ENCODE data around the gene AIF1.

Gene AIF1

DNA sequence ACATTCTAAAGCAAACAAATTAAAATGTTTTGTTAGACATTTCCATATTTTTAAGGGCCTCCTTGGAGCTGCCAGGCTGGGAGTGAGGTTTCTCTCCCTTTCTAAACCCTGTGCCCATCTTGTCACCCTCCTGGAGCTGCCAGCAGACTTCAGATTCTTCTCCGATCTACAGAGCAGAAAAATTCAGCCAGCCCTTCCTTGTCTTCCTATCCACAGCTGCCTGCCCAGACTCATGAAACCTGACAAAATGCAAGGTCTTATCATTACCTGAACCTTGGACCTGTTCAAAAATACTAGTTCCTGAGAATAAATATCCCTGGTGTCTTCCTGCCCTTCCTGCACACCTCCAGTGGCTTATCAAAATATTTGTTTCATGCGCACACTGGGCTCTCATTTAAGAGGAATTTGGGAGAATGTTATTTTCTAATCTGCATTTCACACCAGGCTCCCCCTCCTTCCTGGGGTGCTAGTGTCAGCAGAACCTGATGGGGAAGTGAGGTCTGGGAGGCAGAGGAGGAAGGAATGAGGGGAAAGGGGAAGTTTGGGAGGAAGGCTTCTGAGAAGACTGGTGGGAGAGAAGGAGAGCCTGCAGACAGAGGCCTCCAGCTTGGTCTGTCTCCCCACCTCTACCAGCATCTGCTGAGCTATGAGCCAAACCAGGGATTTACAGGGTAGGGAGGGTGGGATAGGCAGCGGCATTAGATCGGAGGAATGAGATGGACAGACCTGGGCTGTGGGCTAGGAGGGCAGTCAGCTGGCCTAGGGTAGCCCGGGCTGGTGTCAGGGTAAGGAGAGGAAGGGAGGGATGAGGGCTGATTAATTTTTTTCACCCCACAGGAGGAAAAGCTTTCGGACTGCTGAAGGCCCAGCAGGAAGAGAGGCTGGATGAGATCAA lies at the start of gene AIF1:
Gene AIF1, plus strand, starts transcription at position 551 of the 895 bp plus-strand sequence. Its CDS starts 96 bp downstream, at position 647.
- peak; percentile 60 for DNase-seq

- DNase-seq, result no peak
Observed at GRCh38 chr6:31567531-31568370, 47.3 kb upstream of the AIF1 start.

DNA sequence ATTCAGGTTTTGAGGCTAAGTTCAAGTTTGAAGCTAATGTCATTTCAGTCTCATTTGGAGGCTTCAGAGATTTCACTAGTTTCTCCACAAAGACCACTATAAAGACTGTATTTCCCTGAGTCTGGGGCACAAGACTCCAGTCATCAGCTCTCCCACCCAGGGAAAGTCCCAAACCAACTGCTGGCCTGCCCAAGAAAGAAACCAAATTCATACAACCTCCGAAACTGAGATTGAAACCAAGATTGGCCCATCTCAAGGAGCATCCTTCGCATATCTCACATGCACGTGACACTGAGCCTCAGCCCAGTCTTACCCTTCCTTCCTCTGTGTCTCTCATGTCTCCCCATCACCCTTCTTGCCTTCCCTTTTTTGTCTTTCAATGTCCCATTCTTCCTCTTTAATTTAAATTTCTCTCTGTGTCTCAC lies 46.5 kb upstream of the AIF1 start:
- no peak for DNase-seq

- DNase-seq, result no peak
Observed at GRCh38 chr6:31569861-31570536, 45.0 kb upstream of the AIF1 start.

DNA sequence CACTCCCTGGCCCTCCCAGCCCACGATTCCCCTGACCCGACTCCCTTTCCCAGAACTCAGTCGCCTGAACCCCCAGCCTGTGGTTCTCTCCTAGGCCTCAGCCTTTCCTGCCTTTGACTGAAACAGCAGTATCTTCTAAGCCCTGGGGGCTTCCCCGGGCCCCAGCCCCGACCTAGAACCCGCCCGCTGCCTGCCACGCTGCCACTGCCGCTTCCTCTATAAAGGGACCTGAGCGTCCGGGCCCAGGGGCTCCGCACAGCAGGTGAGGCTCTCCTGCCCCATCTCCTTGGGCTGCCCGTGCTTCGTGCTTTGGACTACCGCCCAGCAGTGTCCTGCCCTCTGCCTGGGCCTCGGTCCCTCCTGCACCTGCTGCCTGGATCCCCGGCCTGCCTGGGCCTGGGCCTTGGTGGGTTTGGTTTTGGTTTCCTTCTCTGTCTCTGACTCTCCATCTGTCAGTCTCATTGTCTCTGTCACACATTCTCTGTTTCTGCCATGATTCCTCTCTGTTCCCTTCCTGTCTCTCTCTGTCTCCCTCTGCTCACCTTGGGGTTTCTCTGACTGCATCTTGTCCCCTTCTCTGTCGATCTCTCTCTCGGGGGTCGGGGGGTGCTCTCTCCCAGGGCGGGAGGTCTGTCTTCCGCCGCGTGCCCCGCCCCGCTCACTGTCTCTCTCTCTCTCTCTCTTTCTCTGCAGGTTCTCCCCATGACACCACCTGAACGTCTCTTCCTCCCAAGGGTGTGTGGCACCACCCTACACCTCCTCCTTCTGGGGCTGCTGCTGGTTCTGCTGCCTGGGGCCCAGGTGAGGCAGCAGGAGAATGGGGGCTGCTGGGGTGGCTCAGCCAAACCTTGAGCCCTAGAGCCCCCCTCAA lies 42.8 kb upstream of the AIF1 start, which contains the start of gene LTA:
Gene LTA, plus strand, starts transcription at position 249 of the 871 bp plus-strand sequence. Its CDS starts 454 bp downstream, at position 703.
- no peak for DNase-seq

- DNase-seq, result no peak
Observed at GRCh38 chr6:31573239-31574105, 41.6 kb upstream of the AIF1 start.

DNA sequence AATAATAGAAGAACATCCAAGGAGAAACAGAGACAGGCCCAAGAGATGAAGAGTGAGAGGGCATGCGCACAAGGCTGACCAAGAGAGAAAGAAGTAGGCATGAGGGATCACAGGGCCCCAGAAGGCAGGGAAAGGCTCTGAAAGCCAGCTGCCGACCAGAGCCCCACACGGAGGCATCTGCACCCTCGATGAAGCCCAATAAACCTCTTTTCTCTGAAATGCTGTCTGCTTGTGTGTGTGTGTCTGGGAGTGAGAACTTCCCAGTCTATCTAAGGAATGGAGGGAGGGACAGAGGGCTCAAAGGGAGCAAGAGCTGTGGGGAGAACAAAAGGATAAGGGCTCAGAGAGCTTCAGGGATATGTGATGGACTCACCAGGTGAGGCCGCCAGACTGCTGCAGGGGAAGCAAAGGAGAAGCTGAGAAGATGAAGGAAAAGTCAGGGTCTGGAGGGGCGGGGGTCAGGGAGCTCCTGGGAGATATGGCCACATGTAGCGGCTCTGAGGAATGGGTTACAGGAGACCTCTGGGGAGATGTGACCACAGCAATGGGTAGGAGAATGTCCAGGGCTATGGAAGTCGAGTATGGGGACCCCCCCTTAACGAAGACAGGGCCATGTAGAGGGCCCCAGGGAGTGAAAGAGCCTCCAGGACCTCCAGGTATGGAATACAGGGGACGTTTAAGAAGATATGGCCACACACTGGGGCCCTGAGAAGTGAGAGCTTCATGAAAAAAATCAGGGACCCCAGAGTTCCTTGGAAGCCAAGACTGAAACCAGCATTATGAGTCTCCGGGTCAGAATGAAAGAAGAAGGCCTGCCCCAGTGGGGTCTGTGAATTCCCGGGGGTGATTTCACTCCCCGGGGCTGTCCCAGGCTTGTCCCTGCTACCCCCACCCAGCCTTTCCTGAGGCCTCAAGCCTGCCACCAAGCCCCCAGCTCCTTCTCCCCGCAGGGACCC lies 40.6 kb upstream of the AIF1 start:
- DNase-seq, result no peak

GRCh38 chr6:31575335-31575901 lies 39.6 kb upstream of the AIF1 start, which contains the start of gene TNF:
Gene TNF (plus strand): TSS chr6:31575565. CDS start chr6:31575742, 177 bp downstream.
- no peak for DNase-seq

GRCh38 chr6:31575952-31576685 lies 38.9 kb upstream of the AIF1 start:
- no peak for DNase-seq

DNA sequence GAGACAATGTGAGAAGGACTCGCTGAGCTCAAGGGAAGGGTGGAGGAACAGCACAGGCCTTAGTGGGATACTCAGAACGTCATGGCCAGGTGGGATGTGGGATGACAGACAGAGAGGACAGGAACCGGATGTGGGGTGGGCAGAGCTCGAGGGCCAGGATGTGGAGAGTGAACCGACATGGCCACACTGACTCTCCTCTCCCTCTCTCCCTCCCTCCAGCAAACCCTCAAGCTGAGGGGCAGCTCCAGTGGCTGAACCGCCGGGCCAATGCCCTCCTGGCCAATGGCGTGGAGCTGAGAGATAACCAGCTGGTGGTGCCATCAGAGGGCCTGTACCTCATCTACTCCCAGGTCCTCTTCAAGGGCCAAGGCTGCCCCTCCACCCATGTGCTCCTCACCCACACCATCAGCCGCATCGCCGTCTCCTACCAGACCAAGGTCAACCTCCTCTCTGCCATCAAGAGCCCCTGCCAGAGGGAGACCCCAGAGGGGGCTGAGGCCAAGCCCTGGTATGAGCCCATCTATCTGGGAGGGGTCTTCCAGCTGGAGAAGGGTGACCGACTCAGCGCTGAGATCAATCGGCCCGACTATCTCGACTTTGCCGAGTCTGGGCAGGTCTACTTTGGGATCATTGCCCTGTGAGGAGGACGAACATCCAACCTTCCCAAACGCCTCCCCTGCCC lies 38.0 kb upstream of the AIF1 start:
- DNase-seq, result no peak

DNA sequence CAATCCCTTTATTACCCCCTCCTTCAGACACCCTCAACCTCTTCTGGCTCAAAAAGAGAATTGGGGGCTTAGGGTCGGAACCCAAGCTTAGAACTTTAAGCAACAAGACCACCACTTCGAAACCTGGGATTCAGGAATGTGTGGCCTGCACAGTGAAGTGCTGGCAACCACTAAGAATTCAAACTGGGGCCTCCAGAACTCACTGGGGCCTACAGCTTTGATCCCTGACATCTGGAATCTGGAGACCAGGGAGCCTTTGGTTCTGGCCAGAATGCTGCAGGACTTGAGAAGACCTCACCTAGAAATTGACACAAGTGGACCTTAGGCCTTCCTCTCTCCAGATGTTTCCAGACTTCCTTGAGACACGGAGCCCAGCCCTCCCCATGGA lies 37.5 kb upstream of the AIF1 start:
- no peak for DNase-seq

- no peak for DNase-seq
Observed at GRCh38 chr6:31578184-31579118, 36.6 kb upstream of the AIF1 start.

GRCh38 chr6:31579119-31579505 lies 35.9 kb upstream of the AIF1 start:
- no peak for DNase-seq

- no peak for DNase-seq
Observed at GRCh38 chr6:31579546-31580437, 35.2 kb upstream of the AIF1 start.

DNA sequence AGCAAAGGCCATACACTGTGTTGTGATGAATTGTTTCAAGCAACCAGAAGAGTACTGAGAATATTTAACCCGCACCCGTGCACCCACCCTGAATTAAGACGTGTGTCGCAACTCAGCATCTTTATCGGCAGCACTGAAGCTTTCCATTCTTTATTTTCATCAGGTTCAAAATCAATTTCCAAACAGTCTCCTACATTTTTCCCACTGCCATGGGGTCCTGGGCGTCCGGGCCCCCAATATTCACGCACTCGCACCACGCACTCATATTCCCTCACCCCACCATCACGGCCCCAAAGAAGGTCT lies 34.6 kb upstream of the AIF1 start:
- no peak for DNase-seq

Data from hematopoietic multipotent progenitor cell treated with erythropoietin and hydrocortisone succinate and interleukin-3 and kit ligand, for 4 days (in vitro differentiated cells).